Measurements from ENCODE around the gene C3orf18.

DNA sequence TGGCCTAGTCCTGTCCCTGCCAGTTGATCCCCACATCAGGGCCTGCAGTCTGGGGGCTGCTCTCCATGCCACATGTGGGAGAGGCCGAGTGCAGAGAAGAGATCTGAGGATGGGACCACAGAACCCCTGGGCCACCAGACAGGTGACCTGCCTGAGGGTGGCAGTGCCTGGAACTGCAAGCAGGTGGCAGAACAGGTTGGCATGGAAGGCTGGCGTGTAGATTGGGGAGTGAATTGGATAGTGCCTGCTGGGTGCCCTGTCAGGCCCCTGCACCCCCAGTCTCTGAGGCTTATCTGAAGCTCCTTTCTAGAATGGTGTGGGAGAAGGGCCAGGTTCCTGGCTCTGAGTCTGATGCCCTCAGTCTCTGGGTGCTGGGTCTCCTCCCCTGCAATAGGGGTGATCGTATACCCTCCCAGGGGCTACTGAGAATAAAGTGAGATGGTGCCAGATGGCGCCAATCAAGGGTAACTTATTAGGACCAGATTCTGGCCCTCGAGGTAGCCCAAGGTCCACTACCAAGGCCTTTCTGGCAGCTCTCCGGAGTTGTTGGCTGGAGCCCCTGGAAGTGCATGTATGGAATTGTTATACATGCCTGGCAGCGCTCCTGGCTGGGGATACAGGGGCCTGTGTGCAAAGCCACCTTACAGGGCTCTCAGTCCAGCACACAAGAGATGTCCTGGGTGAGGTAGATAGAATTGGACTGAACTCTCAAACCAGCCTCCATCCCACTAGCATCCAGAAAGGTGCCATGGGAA, 15.7 kb downstream of the C3orf18 start:
- TF ChIP-seq FOXK2 (IDR thresholded peaks at IDR 0.05) (no peak), BHLHE40 (IDR thresholded peaks at IDR 0.05; ENCODE audit: borderline replicate concordance) (no peak)
